Prostate gland (tissue), 2 donors: ENCODE measurements around the gene CNIH1.
"Not testable (repeated sequence)": the region's sequence is repeated elsewhere in the genome, so short reads cannot be mapped to it uniquely, and the experiment has no call there.

Experiments
- POLR2AphosphoS5 ChIP-seq: sonication (generic); formaldehyde crosslinking; IDR thresholded peaks from one replicate; pipeline ENCODE4 v1.6.1; 2017; ENCODE audit warnings: antibody characterized with exemption
- TF ChIP-seq, protein P1 (sequence below), 4 experiments: fragments of 200-600 bp in 2 of 4; fragments of 450-650 bp in 2 of 4; sonication (generic) in 2 of 4; IDR thresholded peaks; 1 replicate in 3 of 4; 2 replicates in 1 of 4; pipeline ENCODE4 v1.5.1; 2016 to 2019; ENCODE audit warnings: antibody characterized with exemption in 4 of 4, mild to moderate bottlenecking in 2 of 4, moderate library complexity in 2 of 4

DNA sequence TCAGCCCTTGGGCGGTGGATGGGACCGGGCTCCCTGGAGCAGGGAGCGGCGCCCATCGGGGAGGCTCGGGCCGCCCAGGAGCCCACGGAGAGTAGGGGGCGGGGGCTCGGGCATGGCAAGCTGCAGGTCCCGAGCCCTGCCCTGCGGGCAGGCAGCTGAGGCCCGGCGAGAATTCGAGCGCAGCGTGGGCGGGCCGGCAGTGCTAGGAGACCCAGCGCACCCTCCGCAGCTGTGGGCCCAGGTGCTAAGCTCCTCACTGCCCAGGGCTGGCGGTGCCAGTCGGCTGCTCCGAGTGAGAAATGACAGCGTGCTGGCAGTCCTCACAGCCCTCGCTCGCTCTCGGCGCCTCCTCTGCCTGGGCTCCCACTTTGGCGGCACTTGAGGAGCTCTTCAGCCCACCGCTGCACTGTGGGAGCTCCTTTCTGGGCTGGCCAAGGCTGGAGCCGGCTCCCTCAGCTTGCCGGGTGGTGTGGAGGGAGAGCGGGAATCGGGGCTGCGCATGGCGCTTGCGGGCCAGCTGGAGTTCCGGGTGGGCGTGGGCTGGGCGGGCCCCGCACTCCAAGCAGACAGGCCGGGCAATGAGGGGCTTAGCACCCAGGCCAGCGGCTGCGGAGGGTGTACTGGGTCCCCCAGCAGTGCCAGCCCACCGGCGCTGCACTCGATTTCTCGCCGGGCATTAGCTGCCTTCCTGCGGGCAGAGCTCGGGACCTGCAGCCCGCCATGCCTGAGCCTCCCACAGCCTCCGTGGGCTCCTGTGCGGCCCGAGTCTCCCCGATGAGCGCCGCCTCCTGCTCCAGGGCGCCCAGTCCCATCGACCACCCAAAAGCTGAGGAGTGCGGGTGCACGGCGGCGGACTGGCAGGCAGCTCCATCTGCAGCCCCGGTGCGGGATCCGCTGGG, 47.9 kb downstream of the CNIH1 start:
- TF ChIP-seq, protein P1, sequence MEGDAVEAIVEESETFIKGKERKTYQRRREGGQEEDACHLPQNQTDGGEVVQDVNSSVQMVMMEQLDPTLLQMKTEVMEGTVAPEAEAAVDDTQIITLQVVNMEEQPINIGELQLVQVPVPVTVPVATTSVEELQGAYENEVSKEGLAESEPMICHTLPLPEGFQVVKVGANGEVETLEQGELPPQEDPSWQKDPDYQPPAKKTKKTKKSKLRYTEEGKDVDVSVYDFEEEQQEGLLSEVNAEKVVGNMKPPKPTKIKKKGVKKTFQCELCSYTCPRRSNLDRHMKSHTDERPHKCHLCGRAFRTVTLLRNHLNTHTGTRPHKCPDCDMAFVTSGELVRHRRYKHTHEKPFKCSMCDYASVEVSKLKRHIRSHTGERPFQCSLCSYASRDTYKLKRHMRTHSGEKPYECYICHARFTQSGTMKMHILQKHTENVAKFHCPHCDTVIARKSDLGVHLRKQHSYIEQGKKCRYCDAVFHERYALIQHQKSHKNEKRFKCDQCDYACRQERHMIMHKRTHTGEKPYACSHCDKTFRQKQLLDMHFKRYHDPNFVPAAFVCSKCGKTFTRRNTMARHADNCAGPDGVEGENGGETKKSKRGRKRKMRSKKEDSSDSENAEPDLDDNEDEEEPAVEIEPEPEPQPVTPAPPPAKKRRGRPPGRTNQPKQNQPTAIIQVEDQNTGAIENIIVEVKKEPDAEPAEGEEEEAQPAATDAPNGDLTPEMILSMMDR (IDR thresholded peaks at IDR 0.05) = not testable (repeated sequence)
- not testable (repeated sequence) for TF ChIP-seq POLR2AphosphoS5
